PC-9 (cell line): ENCODE results near the gene POU3F1.

Source experiments
- CTCF ChIP-seq: fragments of 200-600 bp; sonication (generic); conservative IDR thresholded peaks from 2 replicates; pipeline ENCODE4 v1.6.1; 2017; ENCODE audit warnings: mixed run types, antibody characterized with exemption, mild to moderate bottlenecking, moderate library complexity
- EZH2 ChIP-seq: fragments of 200-600 bp; sonication (generic); IDR thresholded peaks from 2 replicates; pipeline ENCODE4 v1.8.0; 2017; ENCODE audit warnings: antibody characterized with exemption, low read depth

- TF ChIP-seq CTCF (no peak), EZH2 (no peak)
These were observed 3.9 kb upstream of the POU3F1 start for GRCh38 chr1:38050397-38051078.
